SIG-M5 treated with dmso at 0.1 percent for 504 hours (cell line): Measurements from ENCODE around the gene AKR1E2.

Source experiments
- DNase-seq: peaks from one replicate; lab custom pipeline; 2025; ENCODE audit not compliant: unreplicated experiment; lab: John Stamatoyannopoulos, UW

The AKR1E2 gene

DNA sequence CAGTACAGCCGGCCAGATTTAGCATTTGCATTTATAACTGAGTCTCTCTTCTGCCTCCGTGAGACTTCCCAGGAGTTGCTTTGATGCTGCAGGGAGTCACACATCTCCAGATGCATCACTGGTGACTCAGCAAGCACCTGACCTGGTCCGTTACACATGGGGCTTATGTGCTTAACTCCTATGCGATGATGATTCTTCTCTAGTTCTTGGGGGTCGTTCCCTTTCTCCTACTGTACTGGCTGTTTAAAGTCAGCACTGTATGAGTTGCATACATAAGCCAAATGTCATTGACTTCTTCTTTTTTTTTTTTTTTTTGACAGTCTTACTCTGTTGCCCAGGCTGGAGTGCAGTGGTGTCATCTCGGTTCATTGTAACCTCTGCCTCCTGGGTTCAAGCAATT lies 13.0 kb upstream of the AKR1E2 start:
- DNase-seq: no peak

DNA sequence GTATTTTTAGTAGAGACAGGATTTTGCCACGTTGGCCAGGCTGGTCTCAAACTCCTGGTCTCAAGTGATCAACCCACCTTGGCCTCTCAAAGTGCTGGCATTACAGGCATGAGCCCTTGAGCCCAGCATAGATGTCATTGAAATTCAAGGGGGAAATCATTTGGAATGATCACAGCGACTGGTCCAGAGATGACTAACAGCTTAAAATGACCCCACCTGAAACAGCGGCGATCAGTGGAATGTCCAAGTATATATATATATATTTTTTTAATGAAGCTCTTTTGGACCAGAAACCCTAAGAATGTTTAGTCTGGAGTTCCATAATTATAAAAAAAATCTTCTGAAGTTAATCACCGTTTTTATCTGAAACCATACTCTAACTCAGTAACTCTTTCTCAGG lies 12.5 kb upstream of the AKR1E2 start:
- DNase-seq: no peak

DNA sequence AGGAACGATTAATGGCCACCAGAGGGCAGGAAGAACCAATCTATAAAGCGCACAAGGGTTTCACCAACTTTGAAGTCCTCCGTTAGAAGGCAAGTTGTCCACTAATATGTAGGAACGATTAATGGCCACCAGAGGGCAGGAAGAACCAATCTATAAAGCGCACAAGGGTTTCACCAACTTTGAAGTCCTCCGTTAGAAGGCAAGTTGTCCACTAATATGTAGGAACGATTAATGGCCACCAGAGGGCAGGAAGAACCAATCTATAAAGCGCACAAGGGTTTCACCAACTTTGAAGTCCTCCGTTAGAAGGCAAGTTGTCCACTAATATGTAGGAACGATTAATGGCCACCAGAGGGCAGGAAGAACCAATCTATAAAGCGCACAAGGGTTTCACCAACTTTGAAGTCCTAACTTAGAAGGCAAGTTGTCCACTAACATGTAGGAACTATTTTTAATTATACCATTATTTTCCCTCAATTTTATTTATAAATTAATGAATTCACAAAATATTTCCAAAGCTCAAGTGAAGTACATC lies 10.3 kb upstream of the AKR1E2 start:
- DNase-seq: peak; percentile 20

DNA sequence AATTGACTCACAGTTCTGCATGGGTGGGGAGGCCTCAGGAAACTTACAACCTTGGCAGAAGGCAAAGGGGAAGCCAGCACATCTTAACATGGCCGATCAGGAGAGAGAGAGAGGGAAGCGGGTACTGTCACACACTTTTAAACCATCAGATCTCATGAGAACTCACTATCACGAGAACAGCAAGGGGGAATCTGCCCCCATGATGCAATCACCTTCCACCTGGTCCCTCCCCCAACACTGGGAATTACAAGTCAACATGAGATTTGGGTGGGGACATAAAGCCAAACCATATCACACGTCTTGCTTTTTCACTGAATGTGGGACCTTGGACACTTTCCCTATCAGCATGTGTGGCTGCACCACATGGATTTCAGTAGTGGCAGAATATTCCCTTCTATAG lies 9.0 kb upstream of the AKR1E2 start:
- DNase-seq: no peak

DNA sequence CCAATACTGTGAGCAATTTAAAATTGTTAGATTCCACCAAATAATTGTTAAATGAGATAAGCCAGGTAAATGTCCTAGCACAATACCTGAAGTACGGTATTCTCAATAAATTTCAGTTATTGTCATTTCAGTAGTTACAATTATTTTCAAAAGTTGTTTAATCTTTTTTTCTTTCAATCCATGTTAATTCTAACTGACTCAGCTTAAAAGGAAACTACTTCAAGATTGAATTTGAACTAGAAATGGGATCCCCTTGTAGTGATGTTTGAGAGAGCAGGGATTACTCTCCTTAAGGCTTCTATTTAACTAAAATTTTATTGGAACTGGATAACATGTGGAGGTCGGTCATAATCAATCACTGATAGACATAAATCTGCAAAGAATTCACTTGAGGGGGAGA lies 6.9 kb upstream of the AKR1E2 start:
- DNase-seq: no peak

DNA sequence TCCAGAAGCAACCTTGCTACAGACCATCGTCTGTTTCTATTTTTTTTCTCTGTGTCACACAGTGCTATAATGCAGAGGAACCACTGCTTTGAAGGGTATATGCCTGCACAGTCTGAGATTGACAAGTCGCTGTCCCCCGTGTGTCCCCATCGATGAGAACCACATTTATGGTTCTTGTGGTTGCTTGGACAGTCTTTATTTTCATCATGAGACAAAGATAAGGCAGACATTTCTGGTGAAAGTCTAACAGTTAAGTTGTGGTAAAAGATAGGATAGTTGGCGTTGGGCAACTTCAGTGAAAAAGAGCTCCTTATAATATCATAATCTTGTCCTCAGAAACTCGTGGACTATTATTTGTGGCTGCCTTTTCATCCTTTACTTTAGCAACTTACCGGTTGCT lies 6.3 kb upstream of the AKR1E2 start:
- no peak for DNase-seq

DNA sequence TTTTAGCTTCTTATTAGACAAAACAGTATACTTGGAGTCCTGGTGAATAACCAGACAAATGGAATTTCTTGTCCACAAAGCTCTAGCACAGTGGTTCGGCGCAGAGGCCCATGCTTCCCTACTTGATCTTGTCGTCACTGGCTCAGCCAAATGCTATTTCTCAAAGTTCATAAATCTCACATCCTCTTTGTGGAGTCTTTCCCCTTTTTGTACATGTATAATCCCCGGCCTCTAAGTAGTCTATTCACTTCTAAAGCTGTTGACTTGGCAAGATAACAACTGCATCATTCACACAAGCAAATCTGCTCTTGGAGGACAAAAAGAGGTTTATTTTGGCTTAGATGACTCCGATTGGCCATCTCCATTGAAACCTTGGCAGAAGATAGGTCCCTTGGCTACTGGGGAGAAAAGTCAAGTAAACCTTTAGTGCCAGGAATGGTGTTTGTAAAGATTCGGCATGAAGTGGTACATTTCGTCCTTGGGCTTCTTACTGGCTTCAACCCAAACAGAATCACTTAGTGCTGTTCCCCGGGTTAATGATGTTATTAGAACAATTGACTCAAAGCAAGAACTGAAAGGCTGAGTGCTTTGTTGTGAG lies 5.1 kb upstream of the AKR1E2 start:
- DNase-seq: peak; percentile 46

DNA sequence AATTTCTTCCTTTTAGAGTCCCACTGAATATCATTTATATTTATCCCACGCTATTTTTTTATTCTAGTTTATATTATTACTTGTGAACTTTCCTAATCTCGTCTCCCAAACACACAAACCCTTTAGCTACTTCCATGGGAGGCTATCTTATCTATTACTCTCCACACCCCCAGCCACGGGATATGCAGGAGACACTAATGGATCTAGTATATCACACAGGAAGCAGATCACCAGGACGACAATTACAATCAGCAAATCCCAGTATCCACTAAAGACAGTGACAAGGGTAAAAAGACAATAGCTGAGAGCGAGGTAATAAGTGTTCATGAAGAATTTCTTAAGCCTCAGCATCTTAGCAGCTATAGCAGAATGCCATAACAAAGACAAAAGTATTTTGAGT lies 3.8 kb upstream of the AKR1E2 start:
- no peak for DNase-seq

DNA sequence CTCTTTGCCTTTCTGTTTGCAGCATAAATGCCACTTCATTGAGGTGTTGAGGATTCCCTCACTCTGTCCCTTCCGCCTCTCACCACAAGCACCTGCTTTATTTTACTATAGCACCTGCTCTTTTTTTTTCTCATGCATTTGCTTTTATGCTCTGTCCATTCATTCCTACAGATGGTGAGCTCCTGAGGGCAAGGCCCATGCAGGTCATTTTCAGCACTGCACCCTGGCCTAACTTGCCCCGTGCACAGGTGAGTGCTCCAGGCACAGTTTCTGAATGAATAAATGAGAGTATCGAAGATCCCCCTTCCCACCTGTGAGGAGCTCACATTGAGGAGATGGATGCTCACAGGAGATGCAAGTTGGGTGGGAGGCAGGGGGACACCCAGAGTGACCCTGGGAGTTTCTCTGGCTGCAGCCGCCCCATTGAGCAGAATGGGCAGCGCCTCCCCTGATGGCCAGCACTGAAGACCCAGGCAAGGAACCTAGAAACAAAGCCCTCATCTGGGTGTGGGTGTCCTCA lies 1.2 kb upstream of the AKR1E2 start:
- DNase-seq: no peak

DNA sequence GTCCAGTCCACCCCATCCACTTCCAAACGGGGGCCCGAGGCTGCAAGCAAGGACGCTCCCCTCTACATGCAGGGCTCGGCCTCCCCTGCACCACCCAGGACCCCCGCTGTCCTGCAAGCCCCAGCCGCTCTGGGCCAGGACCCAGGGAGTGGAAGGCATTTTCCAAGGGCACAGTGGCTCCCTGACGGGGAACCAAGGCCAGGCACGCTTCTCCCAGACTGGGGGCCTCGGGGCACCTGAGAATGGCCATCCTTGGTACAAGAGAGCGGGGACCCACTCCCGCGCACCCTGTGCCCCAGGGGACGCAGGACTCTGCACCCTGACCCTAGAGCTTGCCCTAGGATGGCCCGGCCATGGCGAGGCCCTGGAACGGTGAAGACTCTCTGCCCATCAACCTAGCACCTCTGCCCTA lies 545 bp upstream of the AKR1E2 start:
- no peak for DNase-seq

DNA sequence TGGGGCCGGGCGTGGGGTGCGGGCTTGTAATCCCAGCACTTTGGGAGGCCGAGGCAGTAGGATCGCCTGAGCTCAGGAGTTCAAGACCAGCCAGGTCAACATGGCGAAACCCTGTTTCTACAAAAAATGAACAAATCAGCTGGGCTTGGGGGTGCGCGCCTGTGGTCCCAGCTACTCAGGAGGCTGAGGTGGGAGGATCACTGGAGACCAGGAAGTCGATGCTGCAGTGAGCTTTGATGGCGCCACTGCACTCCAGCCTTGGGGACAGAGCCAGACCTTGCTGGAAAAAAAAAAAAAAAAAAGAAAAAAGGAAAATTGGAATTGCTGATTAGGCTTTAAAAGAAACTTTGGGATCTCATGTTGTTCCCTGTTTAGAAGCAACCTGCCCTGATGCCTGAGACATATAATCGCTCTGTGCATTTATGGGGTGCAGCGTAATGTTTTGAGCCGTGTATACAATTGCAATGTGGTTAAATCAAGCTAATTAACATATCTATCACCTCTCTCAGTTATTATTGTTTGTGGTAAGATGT lies 851 bp downstream of the AKR1E2 start:
- no peak for DNase-seq

DNA sequence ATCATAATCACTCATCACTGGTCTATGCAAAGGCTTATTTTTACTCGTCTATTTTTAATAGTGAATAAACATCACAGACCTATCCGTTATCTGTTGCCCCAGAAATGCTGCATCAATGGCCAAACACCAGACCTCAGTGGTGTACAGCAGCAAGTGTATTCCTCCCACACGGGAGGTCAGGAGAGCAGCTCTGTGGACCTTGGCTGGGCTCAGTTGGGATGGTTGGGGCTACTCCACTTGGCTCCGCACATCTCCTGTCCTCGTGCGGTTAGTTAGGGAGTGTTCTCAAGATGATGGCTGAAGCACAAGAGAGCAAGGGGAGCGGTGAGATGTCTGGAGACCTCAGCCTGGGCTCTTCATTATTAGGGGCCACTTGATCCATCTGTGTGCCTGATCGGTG lies 2.0 kb downstream of the AKR1E2 start:
- no peak for DNase-seq

DNA sequence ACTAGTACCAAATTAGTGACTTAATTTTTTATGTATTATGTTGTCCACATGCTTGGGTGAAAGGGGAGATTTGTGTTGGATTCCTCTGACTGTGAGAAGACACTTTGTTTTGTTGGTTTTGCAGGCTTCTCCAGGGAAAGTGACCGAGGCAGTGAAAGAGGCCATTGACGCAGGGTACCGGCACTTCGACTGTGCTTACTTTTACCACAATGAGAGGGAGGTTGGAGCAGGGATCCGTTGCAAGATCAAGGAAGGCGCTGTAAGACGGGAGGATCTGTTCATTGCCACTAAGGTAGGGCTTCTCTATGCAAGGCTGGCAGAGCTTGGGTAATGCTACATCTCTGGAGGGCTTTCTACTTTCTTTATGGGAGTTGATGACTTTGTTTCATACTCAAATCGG lies 4.5 kb downstream of the AKR1E2 start:
- DNase-seq: no peak

DNA sequence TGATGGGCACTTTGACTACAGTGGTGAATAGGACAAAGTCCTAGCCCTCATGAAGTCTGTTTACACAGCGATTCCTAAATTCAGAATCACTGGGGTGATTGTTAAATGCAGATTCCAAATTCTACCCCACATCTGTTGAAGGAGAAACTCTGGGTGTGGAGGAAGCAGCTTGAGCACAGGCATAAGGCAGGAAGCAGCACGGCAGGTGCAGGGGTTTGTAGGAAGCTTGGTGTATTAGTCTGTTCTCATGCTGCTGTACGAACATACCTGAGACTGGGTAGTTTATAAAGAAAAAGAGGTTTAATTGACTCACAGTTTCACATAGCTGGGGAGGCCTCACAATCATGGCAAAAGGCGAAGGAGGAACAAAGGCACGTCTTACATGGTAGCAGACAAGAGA lies 5.1 kb downstream of the AKR1E2 start:
- DNase-seq: no peak

DNA sequence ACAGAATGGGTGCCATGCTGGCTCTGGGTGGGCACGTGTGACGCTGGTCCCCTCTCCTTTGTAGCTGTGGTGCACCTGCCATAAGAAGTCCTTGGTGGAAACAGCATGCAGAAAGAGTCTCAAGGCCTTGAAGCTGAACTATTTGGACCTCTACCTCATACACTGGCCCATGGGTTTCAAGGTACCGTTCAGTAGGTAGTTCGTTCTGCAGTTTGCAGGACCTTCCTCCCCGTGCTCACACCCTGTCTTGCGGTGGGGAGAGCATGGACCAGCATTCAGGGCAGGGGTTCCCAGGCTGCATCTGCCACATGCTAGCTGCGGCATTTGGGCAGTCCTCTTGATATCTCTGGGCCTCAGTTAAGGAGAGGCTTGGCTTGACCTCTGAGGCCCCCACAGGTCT lies 7.3 kb downstream of the AKR1E2 start:
- no peak for DNase-seq

DNA sequence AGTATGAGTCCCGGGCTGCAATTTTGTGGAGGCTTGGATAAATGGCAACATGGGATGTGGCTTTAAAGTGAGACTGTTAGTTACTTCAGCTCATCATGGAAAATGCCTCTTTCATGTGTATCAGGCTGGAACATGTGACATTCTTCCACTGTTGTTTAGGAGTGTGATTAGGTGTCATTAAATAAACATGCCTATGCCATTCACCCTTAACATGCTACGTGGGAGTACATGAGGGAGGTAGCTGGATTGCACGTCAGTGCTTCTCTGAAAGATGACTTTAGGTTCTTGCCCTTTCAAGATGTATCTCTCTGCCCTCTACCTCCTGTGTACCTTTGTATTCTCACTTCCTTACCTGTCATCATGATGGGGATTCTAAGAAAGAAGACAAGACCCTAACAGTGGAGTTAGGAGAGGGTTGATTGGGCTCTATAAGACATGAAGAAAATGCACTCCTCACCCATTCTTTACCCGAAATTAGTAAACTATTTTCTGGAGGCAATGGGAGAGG lies 8.9 kb downstream of the AKR1E2 start:
- DNase-seq: no peak

DNA sequence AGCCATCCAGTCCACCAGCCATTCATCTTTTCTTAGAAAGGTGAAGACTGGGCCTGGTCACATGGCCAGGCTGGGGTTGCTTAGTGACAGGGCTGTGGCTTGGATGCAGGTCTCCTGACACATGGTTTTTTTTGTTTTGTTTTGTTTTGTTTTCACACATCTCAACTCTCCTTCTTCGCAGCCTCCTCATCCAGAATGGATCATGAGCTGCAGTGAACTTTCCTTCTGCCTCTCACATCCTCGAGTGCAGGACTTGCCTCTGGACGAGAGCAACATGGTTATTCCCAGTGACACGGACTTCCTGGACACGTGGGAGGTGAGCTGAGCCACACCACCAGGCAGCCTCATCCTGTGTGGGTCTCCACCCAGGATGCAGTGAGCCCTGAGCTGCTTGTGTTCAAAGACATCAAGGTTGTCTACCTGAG lies 9.5 kb downstream of the AKR1E2 start:
- no peak for DNase-seq

DNA sequence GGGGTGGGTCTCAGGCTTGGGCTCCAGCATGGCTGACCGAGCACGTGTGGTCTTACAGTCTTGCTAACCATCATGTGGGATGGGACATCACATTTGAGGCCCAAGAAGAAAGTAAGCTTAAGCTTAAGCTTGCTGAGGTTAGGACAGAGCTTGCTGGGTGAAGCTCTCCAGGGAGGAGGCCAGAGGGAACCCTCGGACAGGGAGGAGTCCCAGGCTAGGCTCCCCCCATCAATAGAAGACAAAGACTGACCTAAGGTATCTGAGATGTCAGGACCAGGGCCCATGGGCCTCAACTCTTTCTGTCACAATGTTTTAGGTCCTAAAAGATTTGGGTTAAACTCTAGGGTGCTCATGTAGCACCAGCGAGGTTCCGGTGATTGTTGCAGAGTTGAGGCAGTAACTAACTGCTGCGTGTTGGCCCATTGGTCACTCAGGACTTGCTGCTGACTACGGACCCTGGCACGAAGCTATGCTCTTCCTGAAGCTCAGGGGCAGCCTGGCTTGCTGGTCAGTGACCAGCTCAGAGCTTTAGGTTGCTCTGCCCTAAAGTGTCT lies 10.5 kb downstream of the AKR1E2 start:
- DNase-seq: no peak

DNA sequence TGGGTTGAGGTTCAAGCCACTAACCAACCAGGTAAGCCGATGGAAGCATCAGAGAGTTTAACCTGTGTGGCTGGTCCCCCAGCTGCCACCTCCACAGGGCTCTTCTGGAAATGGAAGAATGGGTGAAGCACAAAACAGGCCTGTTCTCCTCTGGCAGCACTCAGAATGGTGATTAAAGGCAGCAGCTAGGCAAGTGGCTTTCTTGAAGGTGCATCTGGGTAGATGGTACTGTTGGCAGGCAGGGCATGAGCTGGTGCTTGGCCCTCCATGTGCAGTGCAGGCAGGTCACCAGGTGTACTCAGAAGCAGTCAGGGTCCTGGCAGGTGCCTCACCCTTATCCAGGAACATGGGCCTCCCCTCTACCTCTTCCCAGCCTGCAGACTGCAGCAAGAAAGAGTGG lies 11.5 kb downstream of the AKR1E2 start:
- DNase-seq: no peak

DNA sequence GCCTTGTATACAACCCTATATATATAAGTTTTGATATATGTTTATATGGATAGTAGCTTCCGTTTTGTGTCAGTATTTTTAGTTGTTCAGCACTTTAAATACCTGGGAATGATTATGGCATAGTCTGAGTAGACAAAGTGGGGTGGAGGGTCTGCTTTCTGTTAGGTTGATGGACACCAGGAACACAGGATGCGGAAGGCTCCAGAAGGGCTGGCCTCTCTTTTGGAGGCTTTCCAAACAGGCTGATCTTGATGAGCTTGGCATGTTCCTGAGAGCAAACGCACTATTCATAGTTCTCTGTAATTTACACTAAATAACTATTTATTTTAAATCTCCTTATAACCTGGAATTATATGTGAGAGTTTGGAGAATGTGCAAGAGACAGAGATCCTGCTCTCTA lies 12.7 kb downstream of the AKR1E2 start:
- no peak for DNase-seq

DNA sequence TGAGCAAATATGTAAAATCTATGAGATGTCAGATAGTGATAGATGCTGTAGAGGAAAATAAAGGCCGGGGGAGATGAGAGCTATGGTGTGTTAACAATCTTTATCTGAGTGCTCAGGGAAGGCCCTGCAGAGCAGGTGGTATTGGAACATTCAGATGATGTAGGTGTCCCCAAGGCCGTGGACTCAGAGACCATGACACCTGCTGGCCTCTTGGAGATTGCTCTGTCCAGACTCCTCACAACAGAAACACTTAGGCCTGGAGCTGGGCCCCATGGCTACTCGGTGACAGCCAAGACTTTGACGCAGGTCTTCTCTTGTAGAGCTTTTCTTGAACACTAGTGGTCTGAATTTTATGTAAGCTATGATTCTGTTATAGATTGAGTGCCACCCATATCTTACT lies 13.3 kb downstream of the AKR1E2 start:
- no peak for DNase-seq

DNA sequence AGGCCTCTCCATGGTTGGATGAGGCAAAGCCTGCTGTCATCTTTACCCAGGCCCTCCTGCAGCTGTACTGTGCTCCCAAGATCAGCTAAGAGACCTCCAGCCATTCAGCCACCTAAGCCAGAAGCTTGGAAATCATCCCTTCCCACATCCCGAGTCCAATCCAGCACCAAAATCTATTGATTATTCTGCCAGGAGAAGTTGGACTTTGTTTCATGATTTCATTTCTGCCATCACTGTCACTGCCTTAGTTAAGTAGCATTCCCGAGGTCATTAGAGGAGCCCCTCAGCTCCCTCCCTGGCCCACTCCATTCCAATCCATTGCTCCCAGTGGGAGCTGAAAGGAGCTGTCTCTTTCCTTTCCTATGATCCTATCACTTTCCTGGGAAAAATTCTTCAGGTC lies 14.1 kb downstream of the AKR1E2 start:
- DNase-seq: no peak
